OCI-LY1 (cell line): ENCODE data around the gene DCBLD2.

ENCODE experiments used
- CTCF ChIP-seq: fragments of 200-600 bp; sonication (generic), shearing (Covaris generic); IDR thresholded peaks from 2 replicates; pipeline ENCODE4 v1.5.1; 2017; ENCODE audit warnings: mild to moderate bottlenecking, antibody characterized with exemption, low read length, moderate library complexity, mixed read lengths
- EZH2 ChIP-seq: fragments of 200-600 bp; sonication (generic), shearing (Covaris generic); IDR thresholded peaks from 2 replicates; pipeline ENCODE4 v1.8.0; 2017; ENCODE audit warnings: borderline replicate concordance, mixed run types, mild to moderate bottlenecking, antibody characterized with exemption, low read length, moderate library complexity, mixed read lengths

- TF ChIP-seq CTCF (no peak), EZH2 (no peak)
These were observed 90.4 kb downstream of the DCBLD2 start for GRCh38 chr3:98811048-98811447.
